Tibial artery (tissue), 4 donors: Measurements from ENCODE around the gene PIGZ.

Experiments
- DNase-seq, 2 donors: peaks; one replicate each; pipeline ENCODE4 v3.0.0-alpha.2; 2019
- H3K27ac ChIP-seq, 2 donors: fragments of 200-600 bp; sonication (generic) in 1 of 2; 1 replicate in 1 of 2; 2 replicates in 1 of 2; pipeline ENCODE4 v1.5.1; 2018 to 2019; ENCODE audit warnings: mild to moderate bottlenecking in 1 of 2
- H3K27me3 ChIP-seq, 2 donors: fragments of 200-600 bp; sonication (generic) in 1 of 2; one replicate each; pipeline versions ENCODE4 v1.5.1 to v1.6.0; 2016 to 2019
- H3K36me3 ChIP-seq, 3 donors: fragments of 200-600 bp; sonication (generic) in 2 of 3; one replicate each; pipeline ENCODE4 v1.5.1; 2016 to 2019; ENCODE audit warnings: mild to moderate bottlenecking in 2 of 3
- H3K4me1 ChIP-seq, 4 donors: fragments of 200-600 bp; sonication (generic) in 2 of 4; 1 replicate in 3 of 4; 2 replicates in 1 of 4; pipeline ENCODE4 v1.5.1; 2016 to 2019
- H3K4me3 ChIP-seq, 2 donors: fragments of 200-600 bp; sonication (generic) in 1 of 2; 1 replicate in 1 of 2; 2 replicates in 1 of 2; pipeline ENCODE4 v1.5.1; 2018 to 2019; ENCODE audit warnings: mild to moderate bottlenecking in 2 of 2
- H3K9me3 ChIP-seq, 3 donors: fragments of 200-600 bp; sonication (generic) in 1 of 3; one replicate each; pipeline ENCODE4 v1.5.1; 2016 to 2019
- intact Hi-C: fragments of 100-400 bp; cut with DNase I; formaldehyde crosslinking; loops from one replicate; pipeline ENCODE4 v1.15.0; 2023; ENCODE audit warnings: low total_unique reads
- TF ChIP-seq, protein P1 (sequence below), 2 experiments: fragments of 200-600 bp in 1 of 2; fragments of 450-650 bp in 1 of 2; IDR thresholded peaks; one replicate each; pipeline ENCODE4 v1.5.1; 2017 to 2019; ENCODE audit warnings: antibody characterized with exemption in 2 of 2, mild to moderate bottlenecking in 1 of 2, moderate library complexity in 1 of 2

Gene PIGZ

DNA sequence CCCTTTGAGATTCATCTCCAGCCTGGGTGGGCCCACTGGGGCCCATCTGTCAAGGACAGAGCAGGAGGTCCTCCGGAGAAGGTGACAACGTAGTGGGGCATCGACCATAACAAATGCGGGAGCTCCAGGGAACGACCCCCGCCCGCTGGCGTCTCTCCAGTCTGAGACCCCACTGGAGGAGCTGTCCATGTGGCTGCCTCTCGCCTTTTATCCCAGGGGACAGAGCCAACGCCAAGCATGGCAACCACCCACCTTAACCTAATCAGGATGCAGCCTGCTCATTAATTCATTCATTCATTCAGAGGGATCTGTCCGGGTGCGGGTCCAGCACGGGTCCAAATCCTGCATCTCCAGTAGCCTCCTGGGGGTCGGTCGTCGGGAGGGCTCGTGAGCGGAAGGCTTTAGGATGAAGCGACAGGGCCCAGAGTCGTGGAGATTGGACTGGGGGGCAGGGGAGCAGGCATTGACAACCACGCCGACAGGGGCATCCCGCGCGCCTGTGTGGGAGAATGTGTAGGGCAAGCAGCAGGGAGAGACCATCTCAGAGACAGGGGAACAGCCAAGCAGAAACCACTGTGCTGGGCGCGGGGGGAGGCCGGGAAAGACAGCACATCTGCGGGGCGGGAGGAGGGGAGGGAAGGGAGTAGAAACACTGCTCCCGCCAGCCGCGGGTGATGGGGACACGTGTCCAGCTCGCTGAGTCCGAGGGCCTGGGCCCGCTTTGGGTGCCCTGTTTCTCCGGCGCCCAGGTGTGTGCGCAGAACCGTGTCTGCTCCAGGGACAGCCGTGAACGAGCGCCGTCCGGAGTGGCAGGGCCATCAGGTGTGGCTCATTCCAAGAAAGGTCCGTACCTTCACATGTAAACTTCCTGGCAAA, 1.9 kb downstream of the PIGZ start:
- Histone ChIP-seq H3K4me3 (no peak overlapping the region), H3K27ac (no peak overlapping the region), H3K27me3 (no peaks in the 10 kb centered on the region), H3K4me1 (peaks cover 0 to 26% (median 8%) of the 10 kb centered on the region in 4 donors), H3K36me3 (peaks cover 0 to 6% (median 0%) of the 10 kb centered on the region in 3 donors), H3K9me3 (no peaks in the 10 kb centered on the region)
- DNase-seq, result no peak
- TF ChIP-seq, protein P1, sequence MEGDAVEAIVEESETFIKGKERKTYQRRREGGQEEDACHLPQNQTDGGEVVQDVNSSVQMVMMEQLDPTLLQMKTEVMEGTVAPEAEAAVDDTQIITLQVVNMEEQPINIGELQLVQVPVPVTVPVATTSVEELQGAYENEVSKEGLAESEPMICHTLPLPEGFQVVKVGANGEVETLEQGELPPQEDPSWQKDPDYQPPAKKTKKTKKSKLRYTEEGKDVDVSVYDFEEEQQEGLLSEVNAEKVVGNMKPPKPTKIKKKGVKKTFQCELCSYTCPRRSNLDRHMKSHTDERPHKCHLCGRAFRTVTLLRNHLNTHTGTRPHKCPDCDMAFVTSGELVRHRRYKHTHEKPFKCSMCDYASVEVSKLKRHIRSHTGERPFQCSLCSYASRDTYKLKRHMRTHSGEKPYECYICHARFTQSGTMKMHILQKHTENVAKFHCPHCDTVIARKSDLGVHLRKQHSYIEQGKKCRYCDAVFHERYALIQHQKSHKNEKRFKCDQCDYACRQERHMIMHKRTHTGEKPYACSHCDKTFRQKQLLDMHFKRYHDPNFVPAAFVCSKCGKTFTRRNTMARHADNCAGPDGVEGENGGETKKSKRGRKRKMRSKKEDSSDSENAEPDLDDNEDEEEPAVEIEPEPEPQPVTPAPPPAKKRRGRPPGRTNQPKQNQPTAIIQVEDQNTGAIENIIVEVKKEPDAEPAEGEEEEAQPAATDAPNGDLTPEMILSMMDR (IDR thresholded peaks at IDR 0.05), result no peak
- intact Hi-C loops, result loop anchor here (10.0 kb wide), 1 partner anchor 222 kb away; no protein-coding TSS in a partner anchor

DNA sequence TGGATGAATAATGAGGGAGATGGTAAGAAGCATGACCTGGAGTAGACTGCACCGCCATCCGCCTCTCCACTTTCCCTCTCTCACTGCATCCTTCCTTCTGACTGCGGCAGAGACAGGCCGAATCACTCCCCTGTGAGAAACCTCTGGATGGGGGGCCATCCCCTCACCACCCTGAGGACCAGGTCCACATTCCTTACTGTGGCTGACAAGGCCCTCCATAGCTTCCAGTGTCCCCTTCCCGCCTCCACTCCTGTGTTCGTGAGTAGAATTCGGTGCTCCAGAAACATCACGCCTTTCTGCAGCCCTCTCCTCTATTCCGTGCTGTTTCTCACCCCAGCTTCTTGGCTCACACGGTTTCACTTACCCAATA, 2.8 kb downstream of the PIGZ start:
- Histone ChIP-seq H3K9me3 (no peaks in the 10 kb centered on the region), H3K27ac (no peak overlapping the region), H3K27me3 (no peaks in the 10 kb centered on the region), H3K4me3 (no peak overlapping the region), H3K36me3 (peaks cover 0 to 6% (median 0%) of the 10 kb centered on the region in 3 donors), H3K4me1 (peaks cover 0 to 26% (median 8%) of the 10 kb centered on the region in 4 donors)
- TF ChIP-seq, protein P1 (IDR thresholded peaks at IDR 0.05), result no peak
- intact Hi-C loops, result loop anchor here (10.0 kb wide), 1 partner anchor 221 kb away; no protein-coding TSS in a partner anchor
- no peak for DNase-seq

DNA sequence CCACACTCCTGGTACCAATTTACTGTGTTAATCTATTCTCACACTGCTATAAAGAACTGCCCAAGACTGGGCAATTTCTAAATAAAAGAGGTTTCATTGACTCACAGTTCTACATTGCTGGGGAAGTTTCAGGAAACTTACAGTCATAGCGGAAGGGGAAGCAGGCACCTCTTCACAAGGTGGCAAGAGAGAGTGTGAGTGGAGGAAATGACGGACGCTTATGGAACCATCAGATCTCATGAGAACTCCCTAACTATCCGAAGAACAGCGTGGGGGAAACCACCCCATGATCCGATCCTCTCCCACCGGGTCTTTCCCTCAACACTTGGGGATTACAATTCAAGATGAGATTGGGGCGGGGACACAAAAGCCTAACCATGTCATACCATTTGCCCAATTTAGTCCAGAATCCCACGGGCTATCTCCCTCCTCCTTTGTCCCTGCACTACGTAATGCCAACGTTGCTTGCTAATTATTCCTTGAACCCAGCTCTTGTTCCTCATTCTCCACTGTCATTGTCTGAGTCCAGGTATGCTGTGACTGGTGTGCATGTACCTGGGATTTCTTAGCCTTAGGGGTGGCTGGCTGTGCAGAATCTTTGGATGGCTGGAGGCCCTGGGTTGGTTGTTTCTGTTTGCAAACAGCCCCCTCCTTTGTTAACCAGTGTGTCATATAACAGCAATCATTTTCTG, 3.4 kb downstream of the PIGZ start:
- Histone ChIP-seq H3K4me1 (peaks cover 0 to 22% (median 8%) of the 10 kb centered on the region in 4 donors), H3K4me3 (no peak overlapping the region), H3K9me3 (no peaks in the 10 kb centered on the region), H3K36me3 (peaks cover 0 to 6% (median 0%) of the 10 kb centered on the region in 3 donors), H3K27ac (no peak overlapping the region), H3K27me3 (no peaks in the 10 kb centered on the region)
- DNase-seq, result no peak
- TF ChIP-seq, protein P1 (IDR thresholded peaks at IDR 0.05), result no peak
- intact Hi-C loops, result loop anchor here (10.0 kb wide), 1 partner anchor 220 kb away; no protein-coding TSS in a partner anchor

DNA sequence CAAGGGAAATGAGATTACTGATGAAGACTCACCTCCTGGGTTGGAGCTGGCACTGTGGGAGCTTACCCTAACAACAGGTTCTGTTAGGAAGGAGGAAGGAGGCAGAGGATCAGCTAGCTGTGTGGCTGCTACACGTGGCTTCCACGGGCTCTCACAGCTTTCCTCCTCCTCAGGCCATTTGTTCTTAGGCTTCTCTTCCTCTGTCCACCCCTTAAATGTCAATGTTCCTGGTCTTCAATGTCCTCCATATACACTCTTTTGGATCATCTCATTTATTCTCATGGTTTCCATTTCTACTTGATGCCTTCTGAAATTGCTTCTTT, 5.0 kb downstream of the PIGZ start:
- Histone ChIP-seq H3K27ac (no peak overlapping the region), H3K4me1 (peaks cover 0 to 12% (median 8%) of the 10 kb centered on the region in 4 donors), H3K9me3 (no peaks in the 10 kb centered on the region), H3K36me3 (peaks cover 0 to 6% (median 0%) of the 10 kb centered on the region in 3 donors), H3K27me3 (no peaks in the 10 kb centered on the region), H3K4me3 (no peak overlapping the region)
- TF ChIP-seq, protein P1 (IDR thresholded peaks at IDR 0.05), result no peak
- intact Hi-C loops, result loop anchor here (10.0 kb wide), 1 partner anchor 219 kb away; no protein-coding TSS in a partner anchor
- no peak for DNase-seq

DNA sequence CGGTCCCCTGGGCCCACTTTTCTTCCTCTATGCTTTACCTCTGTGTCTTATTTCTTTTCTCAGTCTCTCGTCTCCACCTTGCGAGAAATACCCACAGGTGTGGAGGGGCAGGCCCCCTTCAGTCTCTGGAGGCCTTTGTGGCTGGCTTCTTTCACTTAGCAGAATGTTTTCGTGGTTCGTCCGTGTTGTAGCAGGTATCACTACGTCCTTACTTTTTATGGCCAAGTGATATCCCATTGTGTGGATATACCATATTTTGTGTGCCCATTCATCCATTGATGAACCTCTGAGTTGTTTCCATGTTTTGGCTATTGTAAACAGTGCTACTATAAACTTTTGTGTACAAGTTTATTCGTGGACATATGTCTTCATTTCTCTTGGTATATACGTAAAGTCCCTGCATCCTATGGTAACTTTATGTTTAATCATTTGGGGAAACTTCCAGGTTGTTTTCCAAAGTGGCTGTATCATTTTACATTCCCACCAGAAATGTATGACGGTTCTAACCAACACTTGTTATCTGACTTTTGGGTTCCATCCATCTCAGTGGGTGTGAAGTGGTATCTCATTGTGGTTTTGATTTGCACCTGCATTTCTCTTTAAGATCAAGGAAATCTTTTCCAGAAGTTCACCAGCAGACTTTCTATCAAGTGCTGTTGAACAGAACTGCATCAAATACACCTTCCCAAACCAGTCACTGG, 5.6 kb downstream of the PIGZ start:
- intact Hi-C loops, result loop anchor here (10.0 kb wide), 1 partner anchor 218 kb away; no protein-coding TSS in a partner anchor

More for the DNA sequence above, 5.6 kb downstream of the PIGZ start:
- no peak for DNase-seq
- Histone ChIP-seq H3K27me3 (no peaks in the 10 kb centered on the region), H3K4me3 (no peak overlapping the region), H3K36me3 (peaks cover 0 to 6% (median 0%) of the 10 kb centered on the region in 3 donors), H3K27ac (no peak overlapping the region), H3K9me3 (no peaks in the 10 kb centered on the region), H3K4me1 (peaks cover 0 to 10% (median 5%) of the 10 kb centered on the region in 4 donors)
- TF ChIP-seq, protein P1 (IDR thresholded peaks at IDR 0.05), result no peak
